HepG2 (cell line): ENCODE data around the gene DNAJC4. TPM values are rescaled to one million over a fixed set of nuclear protein-coding genes. Genes with fewer than 3 reads are reported as not detected.

ENCODE experiments used
- CBFB ChIP-seq: sonication (generic); formaldehyde crosslinking; IDR thresholded peaks from 2 replicates; pipeline ENCODE4 v1.4.0; 2020; ENCODE audit warnings: missing genetic modification reagents
- FOSL2 ChIP-seq: sonication (generic); formaldehyde crosslinking; IDR thresholded peaks from 2 replicates; pipeline ENCODE4 v1.4.0; 2020; ENCODE audit warnings: missing genetic modification reagents
- GLMP ChIP-seq: sonication (generic); formaldehyde crosslinking; IDR thresholded peaks from 2 replicates; pipeline ENCODE4 v1.9.0; 2021; ENCODE audit warnings: missing genetic modification reagents, mild to moderate bottlenecking, borderline replicate concordance
- HMGXB4 ChIP-seq, 2 experiments: sonication (generic) in 1 of 2; formaldehyde crosslinking in 1 of 2; IDR thresholded peaks; 2 replicates each; pipeline versions ENCODE4 v1.4.0 to v1.6.1; 2018 to 2020; ENCODE audit warnings: missing genetic modification reagents in 2 of 2, borderline replicate concordance in 1 of 2, low read depth in 1 of 2, mild to moderate bottlenecking in 1 of 2, missing biosample characterization in 1 of 2
- KDM2A ChIP-seq: sonication (generic); formaldehyde crosslinking; IDR thresholded peaks from 2 replicates; pipeline ENCODE4 v1.4.0; 2020; ENCODE audit warnings: low read depth, missing genetic modification reagents, borderline replicate concordance
- LRRFIP1 ChIP-seq: sonication (generic); formaldehyde crosslinking; conservative IDR thresholded peaks from 2 replicates; pipeline ENCODE4 v1.4.0; 2020; ENCODE audit warnings: missing genetic modification reagents
- MEIS2 ChIP-seq: sonication (generic); formaldehyde crosslinking; IDR thresholded peaks from 2 replicates; pipeline ENCODE4 v1.9.0; 2021; ENCODE audit warnings: mild to moderate bottlenecking, missing genetic modification reagents
- NCOA1 ChIP-seq: sonication (generic); formaldehyde crosslinking; IDR thresholded peaks from 2 replicates; pipeline ENCODE4 v1.9.0; 2021; ENCODE audit warnings: missing genetic modification reagents
- PLSCR1 ChIP-seq: sonication (generic); formaldehyde crosslinking; IDR thresholded peaks from 2 replicates; pipeline ENCODE4 v1.5.0; 2020; ENCODE audit warnings: missing genetic modification reagents, mild to moderate bottlenecking, borderline replicate concordance
- RORA ChIP-seq: sonication (generic); formaldehyde crosslinking; IDR thresholded peaks from 2 replicates; pipeline ENCODE4 v1.5.0; 2020; ENCODE audit warnings: mild to moderate bottlenecking, missing genetic modification reagents, moderate library complexity
- SNAI1 ChIP-seq: sonication (generic); formaldehyde crosslinking; IDR thresholded peaks from 2 replicates; pipeline ENCODE4 v1.5.0; 2020; ENCODE audit warnings: mild to moderate bottlenecking, missing genetic modification reagents, borderline replicate concordance
- ZFX ChIP-seq: sonication (generic); formaldehyde crosslinking; IDR thresholded peaks from 2 replicates; pipeline ENCODE4 v1.4.0; 2020; ENCODE audit warnings: mild to moderate bottlenecking, low read depth, missing genetic modification reagents, moderate library complexity
- ZKSCAN5 ChIP-seq: sonication (generic); formaldehyde crosslinking; IDR thresholded peaks from 2 replicates; pipeline ENCODE4 v1.5.1; 2020; ENCODE audit warnings: mild to moderate bottlenecking, missing genetic modification reagents
- ZMYM4 ChIP-seq: sonication (generic); formaldehyde crosslinking; IDR thresholded peaks from 2 replicates; pipeline ENCODE4 v1.8.1; 2023; ENCODE audit warnings: mild to moderate bottlenecking, missing genetic modification reagents
- ZNF501 ChIP-seq: sonication (generic); formaldehyde crosslinking; IDR thresholded peaks from 2 replicates; pipeline ENCODE4 v1.5.1; 2020; ENCODE audit warnings: mild to moderate bottlenecking, moderate library complexity, missing genetic modification reagents
- ZNF577 ChIP-seq: sonication (generic); formaldehyde crosslinking; IDR thresholded peaks from 2 replicates; pipeline ENCODE4 v1.4.0; 2020; ENCODE audit warnings: mild to moderate bottlenecking, low read depth, missing genetic modification reagents, borderline replicate concordance
- ZNF597 ChIP-seq: sonication (generic); formaldehyde crosslinking; IDR thresholded peaks from 2 replicates; pipeline ENCODE4 v1.5.0; 2020; ENCODE audit warnings: missing genetic modification reagents
- ZNF619 ChIP-seq: sonication (generic); formaldehyde crosslinking; IDR thresholded peaks from 2 replicates; pipeline ENCODE4 v1.4.0; 2020; ENCODE audit warnings: mild to moderate bottlenecking, missing genetic modification reagents
- ZNF776 ChIP-seq: sonication (generic); formaldehyde crosslinking; IDR thresholded peaks from 2 replicates; pipeline ENCODE4 v1.4.0; 2020; ENCODE audit warnings: mild to moderate bottlenecking, missing genetic modification reagents
- ZNF891 ChIP-seq: sonication (generic); formaldehyde crosslinking; IDR thresholded peaks from 2 replicates; pipeline ENCODE4 v1.5.0; 2020; ENCODE audit warnings: mild to moderate bottlenecking, missing genetic modification reagents
- polyA plus RNA-seq, 8 experiments: library from polyadenylated mRNA; depleted of rRNA in 3 of 8; stranded (reverse) in 7 of 8; unstranded in 1 of 8; fragments of >200 nt; fragmentation: Illumina TruSeq in 4 of 8; extraction: Trizol in 4 of 8; gene quantifications; 2 replicates each; pipeline versions ENCODE4 v1.2.1 to v1.2.3, GENCODE V29; 2011 to 2016; ENCODE audit warnings: low read depth in 4 of 8, missing spikeins in 1 of 8, mixed read lengths in 1 of 8; ENCODE audit not compliant: insufficient read depth in 1 of 8
- total RNA-seq, 5 experiments: library from RNA; depleted of rRNA; stranded (reverse); fragments of >200 nt; fragmentation: Illumina TruSeq; extraction: Trizol; gene quantifications; 2 replicates each; pipeline ENCODE4 v1.2.3, GENCODE V29; 2016; ENCODE audit warnings: low read depth in 1 of 5

The DNAJC4 gene
- total and polyA plus RNA-seq, 2 of the 13 experiments (the other 11 are each of a cell fraction or from before 2014, with no cell fraction given), result 10.3 to 60.8 TPM

GRCh38 chr11:64252003-64252872 is 21.9 kb downstream of the DNAJC4 start (continued):
- TF ChIP-seq SNAI1, result no peak
- TF ChIP-seq ZKSCAN5, result no peak
- 0 out of 2 replicates have a peak, but pooled peaks have one; percentile 3 for TF ChIP-seq ZFX
- no peak for TF ChIP-seq ZNF577 (CRISPR knock-in tag)
- TF ChIP-seq LRRFIP1 (CRISPR knock-in tag), result no peak
- no peak for TF ChIP-seq ZNF597 (CRISPR knock-in tag)
- TF ChIP-seq CBFB, result no peak
- no peak for TF ChIP-seq MEIS2 (CRISPR knock-in tag)
- TF ChIP-seq GLMP (CRISPR knock-in tag), result no peak
- TF ChIP-seq PLSCR1 (CRISPR knock-in tag), result no peak
- no peak for TF ChIP-seq ZNF776 (CRISPR knock-in tag)
- no peak for TF ChIP-seq KDM2A (CRISPR knock-in tag)
- 0 out of 2 replicates have a peak, but pooled peaks have one; percentile 43 for TF ChIP-seq ZNF891
- no peak for TF ChIP-seq ZNF619
- peak; percentile 34 to 64; a peak in 2 of 4 replicates for TF ChIP-seq HMGXB4 (CRISPR knock-in tag; IDR thresholded peaks at IDR 0.05; ENCODE audit: borderline replicate concordance in 1 of 2, low read depth in 1 of 2)
- TF ChIP-seq NCOA1 (CRISPR knock-in tag), result no peak
- TF ChIP-seq FOSL2 (CRISPR knock-in tag), result no peak
- no peak for TF ChIP-seq RORA (CRISPR knock-in tag)
- 0 out of 2 replicates have a peak, but pooled peaks have one; percentile 47 for TF ChIP-seq ZNF501 (CRISPR knock-in tag)
- no peak for TF ChIP-seq ZMYM4 (CRISPR knock-in tag)
